HG02885 (cell line): Measurements from ENCODE around the gene LMAN1L.
"Not testable (repeated sequence)": the region's sequence is repeated elsewhere in the genome, so short reads cannot be mapped to it uniquely, and the experiment has no call there.

Source experiments
- ATAC-seq: cut with Tn5 transposase; IDR thresholded peaks from one replicate; pipeline ENCODE4 v1.9.1; 2021; ENCODE audit warnings: mild to moderate bottlenecking; ENCODE audit not compliant: unreplicated experiment, poor library complexity

The LMAN1L gene

GRCh38 chr15:74781431-74782258 is 31.0 kb upstream of the LMAN1L start, which contains the start of gene CSK:
TSS of gene CSK (plus strand) at chr15:74782080. CDS start at chr15:74798298, 16,218 bp downstream.
- peak; percentile 54 for ATAC-seq

- ATAC-seq = peak; percentile 24
Measured at GRCh38 chr15:74782259-74783071, 30.2 kb upstream of the LMAN1L start.

GRCh38 chr15:74783072-74783807 is 29.4 kb upstream of the LMAN1L start:
- ATAC-seq = no peak

- no peak for ATAC-seq
Measured at GRCh38 chr15:74783808-74784175, 28.8 kb upstream of the LMAN1L start.

GRCh38 chr15:74784426-74785193 is 28.0 kb upstream of the LMAN1L start:
- ATAC-seq = no peak

GRCh38 chr15:74785194-74786032 is 27.2 kb upstream of the LMAN1L start:
- no peak for ATAC-seq

GRCh38 chr15:74786081-74786480 is 26.6 kb upstream of the LMAN1L start:
- ATAC-seq = not testable (repeated sequence)

- ATAC-seq = no peak
Measured at GRCh38 chr15:74786551-74787165, 26.0 kb upstream of the LMAN1L start.

GRCh38 chr15:74787251-74788041 is 25.2 kb upstream of the LMAN1L start:
- ATAC-seq = peak; percentile 58

GRCh38 chr15:74788042-74788682 is 24.5 kb upstream of the LMAN1L start:
- ATAC-seq = no peak

- ATAC-seq = peak; percentile 34
Measured at GRCh38 chr15:74788683-74789151, 23.9 kb upstream of the LMAN1L start.

- no peak for ATAC-seq
Measured at GRCh38 chr15:74789171-74789631, 23.4 kb upstream of the LMAN1L start.

- no peak for ATAC-seq
Measured at GRCh38 chr15:74789741-74790079, 22.9 kb upstream of the LMAN1L start.

- ATAC-seq = peak; percentile 14
Measured at GRCh38 chr15:74790080-74790916, 22.3 kb upstream of the LMAN1L start.

GRCh38 chr15:74791007-74791406 is 21.6 kb upstream of the LMAN1L start:
- no peak for ATAC-seq

- no peak for ATAC-seq
Measured at GRCh38 chr15:74791667-74792066, 21.0 kb upstream of the LMAN1L start.
